ENCODE data around the gene ACTR1B.

GRCh38 chr2:97673182-97673914 is 9.5 kb upstream of the ACTR1B start:
- TF ChIP-seq POLR2A (IDR thresholded peaks at IDR 0.05; ENCODE audit: extremely low read depth, insufficient read length): no peak
- TF ChIP-seq CTCF (IDR thresholded peaks at IDR 0.05; ENCODE audit: low read depth, low read length): no peak
- TF ChIP-seq, protein P1, sequence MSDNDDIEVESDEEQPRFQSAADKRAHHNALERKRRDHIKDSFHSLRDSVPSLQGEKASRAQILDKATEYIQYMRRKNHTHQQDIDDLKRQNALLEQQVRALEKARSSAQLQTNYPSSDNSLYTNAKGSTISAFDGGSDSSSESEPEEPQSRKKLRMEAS (IDR thresholded peaks at IDR 0.05; ENCODE audit: low read depth, low read length): no peak
- TF ChIP-seq MYC (IDR thresholded peaks at IDR 0.05; ENCODE audit: low read depth, low read length): no peak

Data from NB4 (cell line).